ENCODE results near the gene LLGL2. TPM values are rescaled to one million over a fixed set of nuclear protein-coding genes. Genes with fewer than 3 reads are reported as not detected.

LLGL2 gene
- total RNA-seq, 4 donors from 2014 or later: 35.6 to 73.5 (median 53.8) TPM

GRCh38 chr17:75571197-75571884 is 45.8 kb downstream of the LLGL2 start:
- WGBS, 2 donors: 88 to 97% methylated on average over 4 to 8 of the region's 15 CpGs
- DNase-seq: no peak
- Histone ChIP-seq H3K4me1 (peaks cover 5 to 10% of the 10 kb centered on the region in 2 donors), H3K4me3 (replicated peaks in 1 of 3) (no peak overlapping the region), H3K36me3 (peaks cover 16 to 18% of the 10 kb centered on the region in 2 donors), H3K9me3 (no peaks in the 10 kb centered on the region), H3K27me3 (no peaks in the 10 kb centered on the region), H3K27ac (no peak overlapping the region)
- TF ChIP-seq POLR2A (IDR thresholded peaks at IDR 0.05) (no peak), CTCF (IDR thresholded peaks at IDR 0.05) (no peak)
- intact Hi-C loops (cut with DNase I): no loop called here

- Histone ChIP-seq H3K27ac (no peak overlapping the region), H3K9me3 (no peaks in the 10 kb centered on the region), H3K4me3 (replicated peaks in 1 of 3) (no peak overlapping the region), H3K36me3 (peaks cover 16 to 18% of the 10 kb centered on the region in 2 donors), H3K27me3 (no peaks in the 10 kb centered on the region), H3K4me1 (peaks cover 3 to 5% of the 10 kb centered on the region in 2 donors)
- WGBS, 2 donors: 96 to 97% methylated on average over 8 to 16 of the region's 16 CpGs
- DNase-seq: no peak
- intact Hi-C loops (cut with DNase I): no loop called here
- TF ChIP-seq POLR2A (IDR thresholded peaks at IDR 0.05): no peak
- TF ChIP-seq CTCF (IDR thresholded peaks at IDR 0.05): no peak
Observed at GRCh38 chr17:75571885-75572215, 46.4 kb downstream of the LLGL2 start.

GRCh38 chr17:75572713-75573539 is 47.4 kb downstream of the LLGL2 start:
- 92 to 95% methylated on average over 10 to 39 of the region's 39 CpGs for WGBS, 2 donors
- DNase-seq: no peak
- Histone ChIP-seq H3K27me3 (no peaks in the 10 kb centered on the region), H3K4me3 (replicated peaks in 1 of 3) (no peak overlapping the region), H3K9me3 (no peaks in the 10 kb centered on the region), H3K4me1 (no peaks in the 10 kb centered on the region), H3K36me3 (peaks cover 16 to 18% of the 10 kb centered on the region in 2 donors), H3K27ac (no peak overlapping the region)
- TF ChIP-seq POLR2A (IDR thresholded peaks at IDR 0.05) (no peak), CTCF (IDR thresholded peaks at IDR 0.05) (no peak)
- intact Hi-C loops (cut with DNase I): no loop called here

GRCh38 chr17:75573540-75573957 is 48.1 kb downstream of the LLGL2 start:
- intact Hi-C loops (cut with DNase I): no loop called here
- Histone ChIP-seq H3K27me3 (no peaks in the 10 kb centered on the region), H3K27ac (no peak overlapping the region), H3K4me1 (no peaks in the 10 kb centered on the region), H3K9me3 (no peaks in the 10 kb centered on the region), H3K4me3 (replicated peaks in 1 of 3) (no peak overlapping the region), H3K36me3 (peaks cover 16 to 18% of the 10 kb centered on the region in 2 donors)
- 92 to 96% methylated on average over 7 to 16 of the region's 16 CpGs for WGBS, 2 donors
- no peak for DNase-seq
- TF ChIP-seq CTCF (IDR thresholded peaks at IDR 0.05) (no peak), POLR2A (IDR thresholded peaks at IDR 0.05) (no peak)

GRCh38 chr17:75573994-75574393 is 48.5 kb downstream of the LLGL2 start:
- peaks cover 4% of the 10 kb centered on the region in 2 donors for H3K4me1 ChIP-seq
- no peak overlapping the region for H3K4me3 ChIP-seq (replicated peaks in 1 of 3)
- H3K27ac ChIP-seq: no peak overlapping the region
- intact Hi-C loops (cut with DNase I): no loop called here
- no peak for DNase-seq
- H3K36me3 ChIP-seq: peaks cover 14 to 16% of the 10 kb centered on the region in 2 donors
- WGBS, 2 donors: 93 to 95% methylated on average over 7 to 13 of the region's 13 CpGs
- H3K9me3 ChIP-seq: no peaks in the 10 kb centered on the region
- H3K27me3 ChIP-seq: no peaks in the 10 kb centered on the region
- no peak for TF ChIP-seq CTCF (IDR thresholded peaks at IDR 0.05)
- no peak for TF ChIP-seq POLR2A (IDR thresholded peaks at IDR 0.05)

Measured in thyroid gland (tissue), 4 donors.